K562 (cell line): Measurements from ENCODE around the gene MDP1. TPM values are rescaled to one million over a fixed set of nuclear protein-coding genes. Genes with fewer than 3 reads are reported as not detected.

Experiments
- BHLHE40 ChIP-seq: IDR thresholded peaks from 2 replicates; pipeline ENCODE4 v1.6.1; 2011; ENCODE audit warnings: low read length, improper control_type of control experiment
- CBX5 ChIP-seq: IDR thresholded peaks from 2 replicates; pipeline ENCODE4 v1.6.1; 2014; ENCODE audit warnings: low read depth, borderline replicate concordance
- CHD1 ChIP-seq: fragments of 200-600 bp; sonication (generic); IDR thresholded peaks from one replicate; pipeline ENCODE4 v1.6.1; 2012; ENCODE audit warnings: mild to moderate bottlenecking, moderate library complexity, low read length, inconsistent platforms
- MEIS2 ChIP-seq: fragments of 450-650 bp; IDR thresholded peaks from 2 replicates; pipeline ENCODE4 v1.6.1; 2014; ENCODE audit warnings: mild to moderate bottlenecking; ENCODE audit not compliant: partially characterized antibody
- NR1H2 ChIP-seq: sonication (generic); formaldehyde crosslinking; IDR thresholded peaks from 2 replicates; pipeline ENCODE4 v1.4.0; 2020; ENCODE audit warnings: mild to moderate bottlenecking, missing genetic modification reagents
- POLR2AphosphoS2 ChIP-seq: IDR thresholded peaks from 2 replicates; pipeline ENCODE4 v1.6.1; 2012; ENCODE audit warnings: low read length, improper control_type of control experiment
- SRF ChIP-seq, 2 experiments: fragments of 250-450, 450-650 bp in 1 of 2; sonication (Bioruptor Pico) in 1 of 2; sonication (generic) in 1 of 2; formaldehyde crosslinking; IDR thresholded peaks; 2 replicates each; pipeline versions ENCODE4 v1.5.0 to v1.5.1; 2020 to 2022; ENCODE audit warnings: mild to moderate bottlenecking in 1 of 2, missing genetic modification reagents in 1 of 2
- STAT5A ChIP-seq: IDR thresholded peaks from 2 replicates; pipeline ENCODE4 v1.6.1; 2012; ENCODE audit warnings: low read length, inconsistent platforms, borderline replicate concordance
- TAF7 ChIP-seq: fragments of 450-650 bp; IDR thresholded peaks from 2 replicates; pipeline ENCODE4 v1.6.1; 2016; ENCODE audit warnings: missing genetic modification characterization, missing compliant biosample characterization
- XRCC3 ChIP-seq: fragments of 450-650 bp; IDR thresholded peaks from 2 replicates; pipeline ENCODE4 v1.6.1; 2017; ENCODE audit warnings: mild to moderate bottlenecking, moderate library complexity
- ZNF75A ChIP-seq: fragments of 450-650 bp; formaldehyde crosslinking; IDR thresholded peaks from 2 replicates; pipeline ENCODE4 v1.4.0; 2020; ENCODE audit warnings: mild to moderate bottlenecking
- ZNF778 ChIP-seq: fragments of 450-650 bp; formaldehyde crosslinking; IDR thresholded peaks from 2 replicates; pipeline ENCODE4 v1.4.0; 2020; ENCODE audit warnings: mild to moderate bottlenecking, moderate library complexity
- polyA plus RNA-seq, 8 experiments: library from polyadenylated mRNA; depleted of rRNA in 4 of 8; stranded (reverse) in 5 of 8; unstranded in 3 of 8; fragments of >200 nt; fragmentation: Nextera tagmentation in 2 of 8; fragmentation: Illumina TruSeq in 1 of 8; extraction: Ambion mirVana in 2 of 8; extraction: Trizol in 1 of 8; gene quantifications; 2 replicates each; pipeline versions ENCODE4 v1.2.1 to v1.2.3, GENCODE V29; 2011 to 2014; ENCODE audit warnings: inconsistent platforms in 1 of 8, missing spikeins in 1 of 8
- total RNA-seq, 7 experiments: library from RNA; depleted of rRNA in 6 of 7; stranded (reverse); fragments of >200 nt in 6 of 7; fragmentation: Illumina TruSeq in 2 of 7; extraction: Trizol in 2 of 7; gene quantifications; 2 replicates each; pipeline versions ENCODE4 v1.2.1 to v1.2.3, GENCODE V29; 2011 to 2021; ENCODE audit warnings: low replicate concordance in 1 of 7
- TF ChIP-seq, protein P1 (sequence below): fragments of 250-450 bp; sonication (Bioruptor Pico); IDR thresholded peaks from 2 replicates; pipeline ENCODE4 v1.4.0; 2020
- TF ChIP-seq, protein P2 (sequence below), 3 experiments: IDR thresholded peaks in 2 of 3; conservative IDR thresholded peaks in 1 of 3; 2 replicates each; pipeline ENCODE4 v1.5.1; 2011 to 2012; ENCODE audit warnings: low read length in 3 of 3, mild to moderate bottlenecking in 3 of 3, control low read depth in 2 of 3, improper control_type of control experiment in 1 of 3, inconsistent platforms in 1 of 3, low read depth in 1 of 3, mixed read lengths in 1 of 3, moderate library complexity in 1 of 3; ENCODE audit not compliant: insufficient read depth in 2 of 3
- TF ChIP-seq, protein P3 (sequence below), 2 experiments: fragments of 150-350 bp in 1 of 2; IDR thresholded peaks; 2 replicates each; pipeline ENCODE4 v1.6.1; 2012 to 2016; ENCODE audit warnings: low read depth in 2 of 2, low read length in 2 of 2, mild to moderate bottlenecking in 1 of 2, moderate library complexity in 1 of 2

Gene MDP1
- total and polyA plus RNA-seq, 9 of the 15 experiments (the other 6 are each of a cell fraction or from before 2014, with no cell fraction given): 2.7 to 29.6 (median 11.0) TPM

DNA sequence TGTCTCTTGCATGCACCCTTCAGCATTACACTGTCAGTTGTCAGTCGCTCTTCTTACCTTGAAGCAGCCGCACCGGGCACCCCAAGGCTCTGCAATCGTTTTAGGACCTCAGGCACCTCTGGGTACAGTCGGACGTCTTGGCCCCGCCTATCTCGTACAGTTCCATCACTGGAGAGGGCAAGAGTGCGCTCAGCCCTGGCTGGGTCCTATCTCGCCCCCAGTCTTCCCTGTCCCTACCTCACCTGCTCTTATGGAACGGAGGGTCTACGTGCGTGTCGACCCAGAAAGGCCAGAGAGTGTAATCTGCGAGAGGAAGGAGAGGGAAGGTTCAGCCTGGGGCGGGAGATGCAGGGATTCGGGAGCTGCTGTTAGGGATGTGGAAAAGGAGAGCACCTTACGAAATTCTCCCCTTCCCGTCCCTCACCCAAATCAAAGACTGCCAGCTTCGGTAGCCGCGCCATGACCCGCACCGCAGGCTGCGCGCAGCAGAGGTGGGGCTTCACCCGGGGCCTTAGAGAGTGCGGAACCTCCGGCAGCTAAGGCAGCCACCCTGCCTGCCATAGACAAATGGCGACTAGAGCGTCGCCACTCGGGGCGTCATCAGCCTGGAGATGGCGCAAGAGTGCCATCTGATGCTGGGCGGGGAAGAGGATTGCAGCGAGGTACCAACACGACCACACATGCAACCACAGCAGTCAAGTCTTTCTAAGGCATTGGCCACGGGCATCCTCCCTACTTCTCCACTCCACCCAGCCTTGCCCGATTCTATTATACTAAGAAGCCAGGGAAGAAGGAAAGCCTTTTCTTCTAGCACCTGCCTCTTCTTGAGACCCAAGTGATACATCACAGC is at the start of gene MDP1 (continued):
- TF ChIP-seq, protein P1, sequence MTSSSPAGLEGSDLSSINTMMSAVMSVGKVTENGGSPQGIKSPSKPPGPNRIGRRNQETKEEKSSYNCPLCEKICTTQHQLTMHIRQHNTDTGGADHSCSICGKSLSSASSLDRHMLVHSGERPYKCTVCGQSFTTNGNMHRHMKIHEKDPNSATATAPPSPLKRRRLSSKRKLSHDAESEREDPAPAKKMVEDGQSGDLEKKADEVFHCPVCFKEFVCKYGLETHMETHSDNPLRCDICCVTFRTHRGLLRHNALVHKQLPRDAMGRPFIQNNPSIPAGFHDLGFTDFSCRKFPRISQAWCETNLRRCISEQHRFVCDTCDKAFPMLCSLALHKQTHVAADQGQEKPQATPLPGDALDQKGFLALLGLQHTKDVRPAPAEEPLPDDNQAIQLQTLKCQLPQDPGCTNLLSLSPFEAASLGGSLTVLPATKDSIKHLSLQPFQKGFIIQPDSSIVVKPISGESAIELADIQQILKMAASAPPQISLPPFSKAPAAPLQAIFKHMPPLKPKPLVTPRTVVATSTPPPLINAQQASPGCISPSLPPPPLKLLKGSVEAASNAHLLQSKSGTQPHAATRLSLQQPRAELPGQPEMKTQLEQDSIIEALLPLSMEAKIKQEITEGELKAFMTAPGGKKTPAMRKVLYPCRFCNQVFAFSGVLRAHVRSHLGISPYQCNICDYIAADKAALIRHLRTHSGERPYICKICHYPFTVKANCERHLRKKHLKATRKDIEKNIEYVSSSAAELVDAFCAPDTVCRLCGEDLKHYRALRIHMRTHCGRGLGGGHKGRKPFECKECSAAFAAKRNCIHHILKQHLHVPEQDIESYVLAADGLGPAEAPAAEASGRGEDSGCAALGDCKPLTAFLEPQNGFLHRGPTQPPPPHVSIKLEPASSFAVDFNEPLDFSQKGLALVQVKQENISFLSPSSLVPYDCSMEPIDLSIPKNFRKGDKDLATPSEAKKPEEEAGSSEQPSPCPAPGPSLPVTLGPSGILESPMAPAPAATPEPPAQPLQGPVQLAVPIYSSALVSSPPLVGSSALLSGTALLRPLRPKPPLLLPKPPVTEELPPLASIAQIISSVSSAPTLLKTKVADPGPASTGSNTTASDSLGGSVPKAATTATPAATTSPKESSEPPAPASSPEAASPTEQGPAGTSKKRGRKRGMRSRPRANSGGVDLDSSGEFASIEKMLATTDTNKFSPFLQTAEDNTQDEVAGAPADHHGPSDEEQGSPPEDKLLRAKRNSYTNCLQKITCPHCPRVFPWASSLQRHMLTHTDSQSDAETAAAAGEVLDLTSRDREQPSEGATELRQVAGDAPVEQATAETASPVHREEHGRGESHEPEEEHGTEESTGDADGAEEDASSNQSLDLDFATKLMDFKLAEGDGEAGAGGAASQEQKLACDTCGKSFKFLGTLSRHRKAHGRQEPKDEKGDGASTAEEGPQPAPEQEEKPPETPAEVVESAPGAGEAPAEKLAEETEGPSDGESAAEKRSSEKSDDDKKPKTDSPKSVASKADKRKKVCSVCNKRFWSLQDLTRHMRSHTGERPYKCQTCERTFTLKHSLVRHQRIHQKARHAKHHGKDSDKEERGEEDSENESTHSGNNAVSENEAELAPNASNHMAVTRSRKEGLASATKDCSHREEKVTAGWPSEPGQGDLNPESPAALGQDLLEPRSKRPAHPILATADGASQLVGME (CRISPR knock-in tag): no peak
- TF ChIP-seq, protein P2, sequence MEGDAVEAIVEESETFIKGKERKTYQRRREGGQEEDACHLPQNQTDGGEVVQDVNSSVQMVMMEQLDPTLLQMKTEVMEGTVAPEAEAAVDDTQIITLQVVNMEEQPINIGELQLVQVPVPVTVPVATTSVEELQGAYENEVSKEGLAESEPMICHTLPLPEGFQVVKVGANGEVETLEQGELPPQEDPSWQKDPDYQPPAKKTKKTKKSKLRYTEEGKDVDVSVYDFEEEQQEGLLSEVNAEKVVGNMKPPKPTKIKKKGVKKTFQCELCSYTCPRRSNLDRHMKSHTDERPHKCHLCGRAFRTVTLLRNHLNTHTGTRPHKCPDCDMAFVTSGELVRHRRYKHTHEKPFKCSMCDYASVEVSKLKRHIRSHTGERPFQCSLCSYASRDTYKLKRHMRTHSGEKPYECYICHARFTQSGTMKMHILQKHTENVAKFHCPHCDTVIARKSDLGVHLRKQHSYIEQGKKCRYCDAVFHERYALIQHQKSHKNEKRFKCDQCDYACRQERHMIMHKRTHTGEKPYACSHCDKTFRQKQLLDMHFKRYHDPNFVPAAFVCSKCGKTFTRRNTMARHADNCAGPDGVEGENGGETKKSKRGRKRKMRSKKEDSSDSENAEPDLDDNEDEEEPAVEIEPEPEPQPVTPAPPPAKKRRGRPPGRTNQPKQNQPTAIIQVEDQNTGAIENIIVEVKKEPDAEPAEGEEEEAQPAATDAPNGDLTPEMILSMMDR (IDR thresholded peaks at IDR 0.05 in 2 of 3, conservative IDR thresholded peaks at IDR 0.05 in 1 of 3; ENCODE audit: insufficient read depth in 2 of 3, low read depth in 1 of 3, low read length in 3 of 3): peak; percentile 77 to 82 (median 79)
- TF ChIP-seq BHLHE40: peak; percentile 28; the same call in 1 of the 2 replicates
- TF ChIP-seq STAT5A: peak; percentile 18; the same call in 1 of the 2 replicates
- TF ChIP-seq XRCC3: no peak
- no peak for TF ChIP-seq CHD1
- no peak for TF ChIP-seq NR1H2 (CRISPR knock-in tag)
- TF ChIP-seq ZNF75A (CRISPR knock-in tag): no peak
- TF ChIP-seq, protein P3, sequence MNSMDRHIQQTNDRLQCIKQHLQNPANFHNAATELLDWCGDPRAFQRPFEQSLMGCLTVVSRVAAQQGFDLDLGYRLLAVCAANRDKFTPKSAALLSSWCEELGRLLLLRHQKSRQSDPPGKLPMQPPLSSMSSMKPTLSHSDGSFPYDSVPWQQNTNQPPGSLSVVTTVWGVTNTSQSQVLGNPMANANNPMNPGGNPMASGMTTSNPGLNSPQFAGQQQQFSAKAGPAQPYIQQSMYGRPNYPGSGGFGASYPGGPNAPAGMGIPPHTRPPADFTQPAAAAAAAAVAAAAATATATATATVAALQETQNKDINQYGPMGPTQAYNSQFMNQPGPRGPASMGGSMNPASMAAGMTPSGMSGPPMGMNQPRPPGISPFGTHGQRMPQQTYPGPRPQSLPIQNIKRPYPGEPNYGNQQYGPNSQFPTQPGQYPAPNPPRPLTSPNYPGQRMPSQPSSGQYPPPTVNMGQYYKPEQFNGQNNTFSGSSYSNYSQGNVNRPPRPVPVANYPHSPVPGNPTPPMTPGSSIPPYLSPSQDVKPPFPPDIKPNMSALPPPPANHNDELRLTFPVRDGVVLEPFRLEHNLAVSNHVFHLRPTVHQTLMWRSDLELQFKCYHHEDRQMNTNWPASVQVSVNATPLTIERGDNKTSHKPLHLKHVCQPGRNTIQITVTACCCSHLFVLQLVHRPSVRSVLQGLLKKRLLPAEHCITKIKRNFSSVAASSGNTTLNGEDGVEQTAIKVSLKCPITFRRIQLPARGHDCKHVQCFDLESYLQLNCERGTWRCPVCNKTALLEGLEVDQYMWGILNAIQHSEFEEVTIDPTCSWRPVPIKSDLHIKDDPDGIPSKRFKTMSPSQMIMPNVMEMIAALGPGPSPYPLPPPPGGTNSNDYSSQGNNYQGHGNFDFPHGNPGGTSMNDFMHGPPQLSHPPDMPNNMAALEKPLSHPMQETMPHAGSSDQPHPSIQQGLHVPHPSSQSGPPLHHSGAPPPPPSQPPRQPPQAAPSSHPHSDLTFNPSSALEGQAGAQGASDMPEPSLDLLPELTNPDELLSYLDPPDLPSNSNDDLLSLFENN (IDR thresholded peaks at IDR 0.05; ENCODE audit: low read depth in 2 of 2, low read length in 2 of 2): no peak
- TF ChIP-seq MEIS2: peak; percentile 18
- 0 out of 4 replicates have a peak, but pooled peaks of 1 of the 2 experiments have one; percentile 36 for TF ChIP-seq SRF (CRISPR knock-in tag; IDR thresholded peaks at IDR 0.05)
- TF ChIP-seq POLR2AphosphoS2: peak; percentile 92
- 0 out of 2 replicates have a peak, but pooled peaks have one; percentile 35 for TF ChIP-seq TAF7
- no peak for TF ChIP-seq ZNF778 (CRISPR knock-in tag)
- no peak for TF ChIP-seq CBX5
